HUES64 (cell line): ENCODE results near the gene WSB2.

Source experiments
- H3K27ac ChIP-seq: 2 replicates; pipeline ENCODE4 v1.7.0; 2013; ENCODE audit warnings: low read depth, low read length, inconsistent platforms
- H3K27me3 ChIP-seq: 2 replicates; pipeline ENCODE4 v1.6.1; 2013; ENCODE audit warnings: mild to moderate bottlenecking, low read length; ENCODE audit not compliant: insufficient read depth
- H3K36me3 ChIP-seq: 2 replicates; pipeline ENCODE4 v1.6.1; 2013; ENCODE audit warnings: mild to moderate bottlenecking, low read length; ENCODE audit not compliant: insufficient read depth
- H3K4me1 ChIP-seq: 2 replicates; pipeline ENCODE4 v1.6.1; 2013; ENCODE audit warnings: mild to moderate bottlenecking, low read length, moderate library complexity; ENCODE audit not compliant: insufficient read depth
- H3K4me3 ChIP-seq: 2 replicates; pipeline ENCODE4 v1.5.1; 2013; ENCODE audit warnings: mild to moderate bottlenecking, low read length, moderate library complexity
- H3K9ac ChIP-seq: 2 replicates; pipeline ENCODE4 v1.6.1; 2013; ENCODE audit warnings: mild to moderate bottlenecking, low read depth, low read length
- H3K9me3 ChIP-seq: 2 replicates; pipeline ENCODE4 v1.6.1; 2013; ENCODE audit warnings: low read depth, low read length; ENCODE audit not compliant: insufficient read depth
- WGBS: fragments of 150-250, 120-280 bp; methylation state at CpG from one replicate; pipeline ENCODE4 v1.1.7; 2013; ENCODE audit warnings: missing lambda C conversion rate; 5-methylcytosine and 5-hydroxymethylcytosine counted together

The WSB2 gene

DNA sequence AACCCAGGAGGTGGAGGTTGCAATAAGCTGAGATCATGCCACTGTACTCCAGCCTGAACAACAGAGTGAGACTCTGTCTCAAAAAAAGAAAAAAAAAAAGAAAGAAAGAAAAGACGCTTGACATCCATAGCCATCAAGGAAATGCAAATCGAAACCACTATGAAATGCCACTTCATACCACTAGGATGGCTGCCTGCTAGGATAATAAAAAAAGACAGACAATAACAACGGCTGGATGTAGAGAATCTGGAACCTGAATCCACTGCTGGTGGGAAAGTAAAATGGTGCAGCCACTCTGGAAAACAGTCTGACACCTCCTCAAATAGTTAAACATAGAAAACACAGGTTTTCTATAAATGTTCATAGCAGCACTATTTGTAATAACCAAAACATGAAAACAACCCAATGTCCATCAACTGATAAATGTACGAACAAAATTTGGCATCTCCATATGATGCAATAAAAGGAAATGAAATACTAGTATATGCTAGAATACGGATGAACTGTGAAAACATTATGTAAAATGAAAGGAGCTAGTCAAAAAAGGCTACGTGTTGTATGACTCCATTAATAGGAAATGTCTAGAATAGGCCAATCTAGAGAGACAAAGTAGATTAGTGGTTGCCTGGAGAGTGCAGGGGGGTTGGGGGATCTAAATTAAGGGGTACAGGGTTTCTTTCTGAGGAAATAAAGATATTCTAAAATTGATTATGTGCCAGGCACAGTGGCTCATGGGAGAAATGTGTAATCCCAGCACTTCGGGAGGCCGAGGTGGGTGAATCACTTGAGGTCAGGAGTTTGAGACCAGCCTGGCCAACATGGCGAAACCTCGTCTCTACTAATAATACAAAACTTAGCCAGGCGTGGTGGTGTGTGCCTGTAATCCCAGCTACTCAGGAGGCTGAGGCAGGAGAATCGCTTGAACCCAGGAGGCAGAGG, 9.7 kb downstream of the WSB2 start:
- 97% methylated on average over 11 of the region's 12 CpGs for WGBS
- Histone ChIP-seq H3K27ac (no peak overlapping the region), H3K9ac (no peak overlapping the region), H3K9me3 (no peaks in the 10 kb centered on the region), H3K4me3 (no peak overlapping the region), H3K27me3 (no peaks in the 10 kb centered on the region), H3K4me1 (peaks cover 10% of the 10 kb centered on the region; the same call in 1 of the 2 replicates), H3K36me3 (peaks cover 59% of the 10 kb centered on the region)

DNA sequence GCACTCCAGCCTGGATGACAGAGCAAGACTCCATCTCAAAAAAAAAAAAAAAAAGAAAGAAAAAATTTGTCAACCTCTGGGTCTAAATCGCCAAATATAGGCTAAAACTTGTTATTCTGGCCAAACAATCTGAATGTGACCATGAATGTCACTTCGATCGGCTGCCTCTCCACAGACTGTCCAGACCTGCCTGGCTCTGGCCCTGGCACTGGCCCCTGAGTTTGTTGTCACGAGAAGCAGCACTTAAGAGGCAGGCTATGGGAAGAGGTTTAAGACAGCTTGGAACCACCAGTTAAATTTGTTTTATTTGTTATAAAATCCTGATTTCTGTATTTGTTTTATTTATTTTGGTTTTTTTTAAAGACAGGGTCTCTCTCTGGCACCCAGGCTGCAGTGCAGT, 14.5 kb downstream of the WSB2 start:
- no peaks in the 10 kb centered on the region for H3K27me3 ChIP-seq
- 97% methylated on average over 4 of the region's 4 CpGs for WGBS

DNA sequence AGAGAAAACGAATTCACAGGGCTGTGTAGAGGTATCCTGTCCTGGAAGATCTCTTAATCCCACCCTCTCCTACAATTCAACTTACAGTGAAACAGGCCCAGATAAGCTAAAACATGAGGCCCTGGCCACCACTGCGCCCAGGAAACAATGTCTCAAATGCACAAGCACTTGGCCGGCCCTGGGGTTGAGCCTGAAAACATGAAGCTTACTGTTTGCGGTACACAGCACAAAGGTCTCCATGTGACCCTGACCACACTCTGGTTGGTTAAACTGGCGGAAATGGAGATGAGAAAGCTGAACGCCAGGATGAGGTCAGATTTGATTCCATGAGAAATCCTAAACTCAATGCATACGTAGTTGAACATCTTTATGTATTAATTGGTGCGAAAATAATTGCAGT, 16.4 kb downstream of the WSB2 start:
- no peaks in the 10 kb centered on the region for H3K9me3 ChIP-seq
- H3K36me3 ChIP-seq, result peaks cover 79% of the 10 kb centered on the region
- WGBS, result 98% methylated on average over 6 of the region's 8 CpGs

More for the DNA sequence above, 14.5 kb downstream of the WSB2 start:
- Histone ChIP-seq H3K4me3 (no peak overlapping the region), H3K4me1 (no peaks in the 10 kb centered on the region), H3K9ac (no peak overlapping the region), H3K36me3 (peaks cover 82% of the 10 kb centered on the region), H3K9me3 (no peaks in the 10 kb centered on the region), H3K27ac (no peak overlapping the region)

DNA sequence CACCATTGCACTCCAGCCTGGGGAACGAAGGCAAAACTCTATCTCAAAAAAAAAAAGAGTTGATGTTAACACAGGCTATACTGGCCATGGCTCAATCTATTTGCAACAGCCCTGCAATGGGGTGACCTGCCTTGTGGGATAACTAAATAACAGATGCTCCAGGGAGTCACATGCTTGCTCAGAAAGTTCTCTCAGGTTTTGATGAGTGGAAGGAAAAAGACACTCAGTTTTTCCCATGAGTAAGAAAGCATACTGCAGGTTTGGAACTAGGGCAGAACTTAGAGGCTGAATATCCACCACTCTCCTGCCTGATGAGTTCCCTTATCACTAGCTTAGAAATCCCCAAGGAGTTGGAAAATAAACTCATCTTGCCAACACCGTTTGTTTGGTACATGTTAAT, 16.9 kb downstream of the WSB2 start:
- Histone ChIP-seq H3K9ac (no peak overlapping the region), H3K27me3 (no peaks in the 10 kb centered on the region), H3K4me3 (no peak overlapping the region), H3K36me3 (peaks cover 81% of the 10 kb centered on the region), H3K27ac (no peak overlapping the region), H3K9me3 (no peaks in the 10 kb centered on the region), H3K4me1 (no peaks in the 10 kb centered on the region)
- 93% methylated on average over 2 of the region's 2 CpGs for WGBS

More for the DNA sequence above, 16.4 kb downstream of the WSB2 start:
- Histone ChIP-seq H3K27ac (no peak overlapping the region), H3K4me3 (no peak overlapping the region), H3K27me3 (no peaks in the 10 kb centered on the region), H3K9ac (no peak overlapping the region), H3K4me1 (no peaks in the 10 kb centered on the region)

DNA sequence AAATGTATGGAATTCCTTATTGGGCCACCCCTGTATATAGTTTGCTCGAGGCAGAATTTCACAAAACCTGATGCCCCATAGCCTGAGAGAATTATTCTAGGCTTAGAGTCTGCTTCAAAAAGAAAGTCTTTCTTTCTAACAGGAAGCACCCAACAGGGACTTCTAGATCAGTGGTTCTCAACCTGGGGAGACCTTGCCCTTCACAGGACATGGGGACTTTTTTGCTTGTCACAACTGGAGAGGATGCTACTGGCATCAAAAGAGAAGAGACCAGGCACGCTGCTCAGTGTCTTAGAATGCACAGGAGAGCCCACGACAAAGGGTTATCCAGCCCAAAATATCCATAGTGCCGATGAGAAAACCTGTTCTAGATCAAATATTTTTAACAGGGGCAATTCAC, 18.9 kb downstream of the WSB2 start:
- 96% methylated on average over 4 of the region's 4 CpGs for WGBS
- H3K36me3 ChIP-seq, result peaks cover 79% of the 10 kb centered on the region

DNA sequence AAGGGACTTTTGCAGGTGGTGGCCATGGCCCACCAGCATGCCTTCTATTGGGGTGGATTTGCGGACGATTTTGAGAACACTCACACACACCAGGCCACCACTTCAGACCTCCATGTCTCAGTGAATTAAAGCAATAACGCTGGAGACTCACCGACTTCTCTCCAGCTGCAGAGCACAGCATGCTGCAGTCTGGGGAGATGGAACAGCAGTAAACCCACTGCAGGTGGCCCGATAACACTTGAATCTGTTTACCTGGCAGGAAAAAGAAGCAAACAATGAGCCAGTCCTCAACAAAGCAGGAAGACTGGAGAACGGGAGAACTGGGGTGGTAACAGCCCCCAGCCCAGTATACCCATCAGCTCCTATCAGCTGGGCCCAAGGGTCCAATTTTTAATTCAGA, 22.8 kb downstream of the WSB2 start:
- WGBS, result 85% methylated on average over 5 of the region's 6 CpGs
- H3K9ac ChIP-seq, result no peak overlapping the region
- no peak overlapping the region for H3K27ac ChIP-seq
- no peaks in the 10 kb centered on the region for H3K4me1 ChIP-seq
- H3K4me3 ChIP-seq, result no peak overlapping the region
- H3K36me3 ChIP-seq, result peaks cover 93% of the 10 kb centered on the region
- H3K27me3 ChIP-seq, result no peaks in the 10 kb centered on the region
- no peaks in the 10 kb centered on the region for H3K9me3 ChIP-seq

More for the DNA sequence above, 18.9 kb downstream of the WSB2 start:
- Histone ChIP-seq H3K4me3 (no peak overlapping the region), H3K9ac (no peak overlapping the region), H3K4me1 (no peaks in the 10 kb centered on the region), H3K27ac (no peak overlapping the region), H3K27me3 (no peaks in the 10 kb centered on the region), H3K9me3 (no peaks in the 10 kb centered on the region)

DNA sequence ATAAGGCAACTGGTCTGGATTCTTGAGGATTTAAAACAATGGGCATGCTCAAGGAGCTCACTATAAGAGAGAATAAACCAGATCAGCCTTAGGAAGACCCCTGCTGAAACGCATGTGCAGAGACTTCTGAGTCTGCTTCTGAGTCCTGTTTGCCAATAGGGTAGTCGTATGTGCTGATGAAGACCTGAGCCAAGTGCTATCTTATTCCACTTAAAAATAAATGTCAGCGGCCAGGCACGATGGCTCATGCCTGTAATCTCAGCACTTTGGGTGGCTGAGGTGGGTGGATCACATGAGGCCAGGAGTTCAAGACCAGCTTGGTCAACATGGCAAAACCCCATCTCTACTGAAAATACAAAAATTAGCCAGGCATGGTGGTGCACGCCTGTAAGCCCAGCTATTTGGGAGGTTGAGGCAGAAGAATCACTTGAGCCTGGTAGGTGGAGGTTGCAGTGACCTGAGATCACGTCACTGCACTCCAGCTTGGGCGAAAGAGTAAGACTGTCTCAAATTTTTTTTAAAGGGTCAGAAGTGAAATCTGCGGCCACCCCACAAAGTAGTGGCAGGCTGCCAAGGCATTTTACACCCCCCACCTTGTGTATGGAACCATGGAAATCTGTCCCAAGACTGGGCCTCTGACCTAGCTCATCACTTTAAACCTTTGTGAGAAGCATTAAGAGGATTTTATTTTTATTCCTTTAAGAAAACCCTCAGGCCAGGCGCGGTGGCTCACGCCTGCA, 24.1 kb downstream of the WSB2 start:
- Histone ChIP-seq H3K9ac (no peak overlapping the region), H3K27me3 (no peaks in the 10 kb centered on the region), H3K4me1 (no peaks in the 10 kb centered on the region), H3K4me3 (no peak overlapping the region), H3K36me3 (peaks cover 93% of the 10 kb centered on the region), H3K9me3 (no peaks in the 10 kb centered on the region), H3K27ac (no peak overlapping the region)
- 97% methylated on average over 11 of the region's 11 CpGs for WGBS

DNA sequence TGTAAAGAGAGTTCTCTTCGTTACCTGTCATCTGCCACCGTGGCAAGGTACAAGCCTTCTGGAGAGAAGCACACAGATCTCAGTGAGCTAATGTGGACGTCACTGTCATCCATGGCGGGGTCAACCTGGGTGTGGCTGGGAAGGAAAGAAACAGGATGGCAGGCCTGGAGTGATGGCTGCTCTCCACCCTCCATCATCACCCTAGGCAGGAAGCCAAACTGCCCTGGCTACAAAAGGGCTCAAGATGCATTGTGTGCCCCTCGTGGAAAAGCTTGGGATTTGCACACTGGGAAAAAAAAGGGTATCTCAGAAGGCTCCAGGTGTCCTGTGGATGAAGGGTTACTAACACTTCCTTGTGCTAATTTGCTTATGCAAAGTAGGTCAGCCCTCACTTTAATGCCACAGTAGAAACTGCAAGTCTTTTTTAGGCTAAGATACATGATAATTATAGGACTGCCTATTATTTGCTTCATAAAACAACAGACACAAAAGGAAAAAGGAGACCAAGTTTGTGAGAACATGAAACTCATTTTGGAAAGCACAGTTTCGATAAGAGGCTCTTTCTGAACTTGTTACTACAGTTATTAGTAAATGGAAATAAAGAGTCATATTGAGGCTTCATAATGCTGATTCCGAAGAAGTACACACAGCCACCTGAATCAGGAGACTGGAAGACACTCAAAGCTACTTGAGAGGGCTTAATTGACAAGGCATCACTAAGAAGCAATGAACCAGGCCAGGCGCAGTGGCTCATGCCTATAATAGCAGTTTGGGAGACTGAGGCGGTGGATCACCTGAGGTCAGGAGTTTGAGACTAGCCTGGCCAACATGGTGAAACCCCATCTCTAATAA, 25.6 kb downstream of the WSB2 start:
- no peak overlapping the region for H3K4me3 ChIP-seq
- no peak overlapping the region for H3K27ac ChIP-seq
- no peaks in the 10 kb centered on the region for H3K4me1 ChIP-seq
- H3K9ac ChIP-seq, result no peak overlapping the region
- peaks cover 97% of the 10 kb centered on the region for H3K36me3 ChIP-seq
- 90% methylated on average over 9 of the region's 9 CpGs for WGBS
- no peaks in the 10 kb centered on the region for H3K27me3 ChIP-seq
- no peaks in the 10 kb centered on the region for H3K9me3 ChIP-seq

DNA sequence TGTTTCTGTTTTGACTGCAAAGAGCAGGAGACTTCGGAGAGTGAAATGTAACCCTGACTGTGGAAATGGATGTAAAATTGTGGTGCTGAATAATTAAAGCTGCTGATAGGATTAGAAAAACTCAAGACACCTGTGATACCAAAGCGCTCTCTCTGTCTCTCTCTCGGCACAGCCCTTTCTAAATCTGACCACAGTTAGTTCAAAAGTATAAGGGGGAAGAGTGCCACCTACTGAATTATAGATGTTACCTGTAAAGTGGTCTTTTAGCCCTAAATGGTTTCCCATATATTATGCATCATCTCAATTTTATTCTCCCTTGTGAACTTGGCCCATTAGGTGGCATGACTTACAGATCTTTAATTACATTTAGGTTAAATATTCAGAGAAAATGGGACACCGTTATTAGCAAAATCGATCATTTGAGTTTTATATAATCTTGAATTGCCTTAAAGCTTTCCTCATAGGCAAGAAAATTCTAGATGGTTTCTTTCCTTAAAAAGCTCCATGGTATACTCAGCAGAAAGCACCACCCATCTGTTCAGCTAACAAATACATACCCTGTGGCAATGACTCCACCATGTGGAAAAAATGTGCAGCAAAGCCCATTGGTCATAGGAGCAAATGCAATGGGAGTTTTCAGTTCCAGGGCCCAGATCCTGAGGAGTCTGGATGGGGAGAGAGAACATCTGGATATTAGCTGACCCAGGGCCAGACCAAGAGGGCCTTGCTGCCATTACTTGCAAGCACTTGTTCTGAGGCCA, 26.4 kb downstream of the WSB2 start:
- Histone ChIP-seq H3K27ac (no peak overlapping the region), H3K4me3 (no peak overlapping the region), H3K4me1 (no peaks in the 10 kb centered on the region), H3K36me3 (peaks cover 98% of the 10 kb centered on the region), H3K9me3 (no peaks in the 10 kb centered on the region), H3K27me3 (no peaks in the 10 kb centered on the region), H3K9ac (no peak overlapping the region)
- 96% methylated on average over 5 of the region's 5 CpGs for WGBS

DNA sequence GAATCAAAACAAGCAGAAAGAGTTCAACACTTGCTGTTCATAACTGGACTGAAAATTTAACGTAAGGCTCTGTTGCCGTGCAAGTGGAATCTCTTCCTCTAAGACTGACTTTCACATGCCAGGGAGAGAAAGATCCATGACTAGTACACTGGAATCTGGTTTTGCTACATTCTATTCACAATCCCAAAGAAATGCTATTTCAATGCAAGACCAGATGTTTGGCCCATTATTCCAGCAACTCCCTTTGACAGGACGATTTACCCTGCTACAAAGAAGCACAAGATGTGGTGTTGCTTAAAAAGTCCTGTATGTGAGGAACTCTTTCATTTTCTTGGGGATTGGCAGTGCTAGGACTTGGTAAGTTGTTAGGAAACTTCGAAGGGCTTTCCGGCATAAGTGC, 27.1 kb downstream of the WSB2 start:
- WGBS, result 97% methylated on average over 5 of the region's 5 CpGs
- H3K9me3 ChIP-seq, result no peaks in the 10 kb centered on the region
- H3K4me3 ChIP-seq, result no peak overlapping the region
- H3K36me3 ChIP-seq, result peaks cover 98% of the 10 kb centered on the region
- no peaks in the 10 kb centered on the region for H3K27me3 ChIP-seq
- H3K4me1 ChIP-seq, result no peaks in the 10 kb centered on the region
- no peak overlapping the region for H3K9ac ChIP-seq
- H3K27ac ChIP-seq, result no peak overlapping the region
